Stimulated activated CD4-positive, alpha-beta T cell treated with anti-CD3 and anti-CD28 coated beads, Interleukin-1b, Interleukin-23, amount 100 ng/mL, for 24 hours (primary cell): ENCODE measurements around the gene CPZ.

Experiments used
- DNase-seq, 4 experiments: peaks; one replicate each; pipeline ENCODE4 v3.0.0-alpha.2; 2020; ENCODE audit warnings: low read depth in 4 of 4, low spot score in 1 of 4

CPZ gene

GRCh38 chr4:8579526-8580320 lies 12.8 kb upstream of the CPZ start:
- no peak for DNase-seq

- peak in 3 of 4 experiments; percentile 11 to 21 (median 11) for DNase-seq
Observed at GRCh38 chr4:8580321-8581093, 12.1 kb upstream of the CPZ start, which contains the start of gene GPR78. Gene GPR78, plus strand, starts transcription at chr4:8580392. Its CDS starts 591 bp downstream, at chr4:8580983.

- DNase-seq: no peak
Observed at GRCh38 chr4:8581094-8581861, 11.3 kb upstream of the CPZ start.

GRCh38 chr4:8582016-8582415 lies 10.5 kb upstream of the CPZ start:
- DNase-seq: no peak

GRCh38 chr4:8582436-8582835 lies 10.1 kb upstream of the CPZ start:
- DNase-seq: no peak

- no peak for DNase-seq
Observed at GRCh38 chr4:8582941-8583654, 9.5 kb upstream of the CPZ start.

GRCh38 chr4:8583655-8584025 lies 8.9 kb upstream of the CPZ start:
- DNase-seq: no peak

GRCh38 chr4:8585186-8585585 lies 7.4 kb upstream of the CPZ start:
- no peak for DNase-seq

GRCh38 chr4:8585721-8586212 lies 6.8 kb upstream of the CPZ start:
- DNase-seq: no peak

- no peak for DNase-seq
Observed at GRCh38 chr4:8586246-8586645, 6.3 kb upstream of the CPZ start.

GRCh38 chr4:8586671-8587468 lies 5.7 kb upstream of the CPZ start:
- DNase-seq: no peak

- no peak for DNase-seq
Observed at GRCh38 chr4:8587469-8588195, 4.9 kb upstream of the CPZ start.

- no peak for DNase-seq
Observed at GRCh38 chr4:8588196-8588470, 4.4 kb upstream of the CPZ start.

- no peak for DNase-seq
Observed at GRCh38 chr4:8589336-8589735, 3.2 kb upstream of the CPZ start.

GRCh38 chr4:8589823-8590545 lies 2.6 kb upstream of the CPZ start:
- no peak for DNase-seq

- DNase-seq: no peak
Observed at GRCh38 chr4:8590546-8590880, 2.1 kb upstream of the CPZ start.

GRCh38 chr4:8591114-8591513 lies 1.5 kb upstream of the CPZ start:
- no peak for DNase-seq

GRCh38 chr4:8591626-8592365 lies 769 bp upstream of the CPZ start:
- no peak for DNase-seq
